K562 (cell line): ENCODE measurements around the gene CXCR2. TPM values are rescaled to one million over a fixed set of nuclear protein-coding genes. Genes with fewer than 3 reads are reported as not detected.

Experiments used
- ASH1L ChIP-seq: fragments of 450-650 bp; IDR thresholded peaks from 2 replicates; pipeline ENCODE4 v1.6.1; 2018; ENCODE audit warnings: borderline replicate concordance, mild to moderate bottlenecking, low read depth; ENCODE audit not compliant: partially characterized antibody
- IRF1 ChIP-seq: sonication (generic); formaldehyde crosslinking; IDR thresholded peaks from 2 replicates; pipeline ENCODE4 v1.8.0; 2022; ENCODE audit warnings: missing genetic modification reagents, mild to moderate bottlenecking, borderline replicate concordance
- IRF9 ChIP-seq: fragments of 450-650 bp; IDR thresholded peaks from 2 replicates; pipeline ENCODE4 v1.6.1; 2016; ENCODE audit warnings: missing biosample characterization, missing genetic modification characterization
- KAT7 ChIP-seq: sonication (generic); formaldehyde crosslinking; IDR thresholded peaks from 2 replicates; pipeline ENCODE4 v1.8.0; 2022; ENCODE audit warnings: missing genetic modification reagents, mild to moderate bottlenecking, borderline replicate concordance
- SLC30A9 ChIP-seq: fragments of 250-450 bp; sonication (Bioruptor Pico); IDR thresholded peaks from 2 replicates; pipeline ENCODE4 v1.8.0; 2022; ENCODE audit warnings: mild to moderate bottlenecking, moderate library complexity
- TCF3 ChIP-seq: sonication (generic); formaldehyde crosslinking; IDR thresholded peaks from 2 replicates; pipeline ENCODE4 v1.4.0; 2020; ENCODE audit warnings: mild to moderate bottlenecking, missing genetic modification reagents
- ZNF140 ChIP-seq: fragments of 250-450 bp; sonication (Bioruptor Pico); IDR thresholded peaks from 2 replicates; pipeline ENCODE4 v1.8.0; 2021; ENCODE audit warnings: moderate library complexity, mild to moderate bottlenecking, inconsistent platforms
- ZNF143 ChIP-seq: sonication (generic); formaldehyde crosslinking; IDR thresholded peaks from 2 replicates; pipeline ENCODE4 v1.9.0; 2022; ENCODE audit warnings: mild to moderate bottlenecking, missing genetic modification reagents
- polyA plus RNA-seq, 8 experiments: library from polyadenylated mRNA; depleted of rRNA in 4 of 8; stranded (reverse) in 5 of 8; unstranded in 3 of 8; fragments of >200 nt; fragmentation: Nextera tagmentation in 2 of 8; fragmentation: Illumina TruSeq in 1 of 8; extraction: Ambion mirVana in 2 of 8; extraction: Trizol in 1 of 8; gene quantifications; 2 replicates each; pipeline versions ENCODE4 v1.2.1 to v1.2.3, GENCODE V29; 2011 to 2014; ENCODE audit warnings: inconsistent platforms in 1 of 8, missing spikeins in 1 of 8
- total RNA-seq, 7 experiments: library from RNA; depleted of rRNA in 6 of 7; stranded (reverse); fragments of >200 nt in 6 of 7; fragmentation: Illumina TruSeq in 2 of 7; extraction: Trizol in 2 of 7; gene quantifications; 2 replicates each; pipeline versions ENCODE4 v1.2.1 to v1.2.3, GENCODE V29; 2011 to 2021; ENCODE audit warnings: low replicate concordance in 1 of 7
- TF ChIP-seq, protein P1 (sequence below): fragments of 250-450 bp; sonication (Bioruptor Pico); IDR thresholded peaks from 2 replicates; pipeline ENCODE4 v1.8.0; 2022; ENCODE audit warnings: inconsistent platforms, mild to moderate bottlenecking, moderate library complexity, borderline replicate concordance
- TF ChIP-seq, protein P2 (sequence below), 2 experiments: fragments of 450-650 bp; formaldehyde crosslinking in 1 of 2; IDR thresholded peaks; 2 replicates each; pipeline versions ENCODE4 v1.4.0 to v1.6.1; 2014 to 2020; ENCODE audit warnings: mild to moderate bottlenecking in 2 of 2, borderline replicate concordance in 1 of 2, low read depth in 1 of 2
- TF ChIP-seq, protein P3 (sequence below), 3 experiments: IDR thresholded peaks in 2 of 3; conservative IDR thresholded peaks in 1 of 3; 2 replicates each; pipeline ENCODE4 v1.5.1; 2011 to 2012; ENCODE audit warnings: low read length in 3 of 3, mild to moderate bottlenecking in 3 of 3, control low read depth in 2 of 3, improper control_type of control experiment in 1 of 3, inconsistent platforms in 1 of 3, low read depth in 1 of 3, mixed read lengths in 1 of 3, moderate library complexity in 1 of 3; ENCODE audit not compliant: insufficient read depth in 2 of 3

The CXCR2 gene
- total and polyA plus RNA-seq, 9 of the 15 experiments (the other 6 are each of a cell fraction or from before 2014, with no cell fraction given): not detected

- TF ChIP-seq IRF9 (tag) (no peak), TCF3 (no peak), KAT7 (CRISPR knock-in tag) (no peak), ASH1L (no peak), SLC30A9 (CRISPR knock-in tag) (no peak), ZNF143 (CRISPR knock-in tag) (no peak), ZNF140 (CRISPR knock-in tag) (no peak), IRF1 (no peak)
- TF ChIP-seq, protein P1, sequence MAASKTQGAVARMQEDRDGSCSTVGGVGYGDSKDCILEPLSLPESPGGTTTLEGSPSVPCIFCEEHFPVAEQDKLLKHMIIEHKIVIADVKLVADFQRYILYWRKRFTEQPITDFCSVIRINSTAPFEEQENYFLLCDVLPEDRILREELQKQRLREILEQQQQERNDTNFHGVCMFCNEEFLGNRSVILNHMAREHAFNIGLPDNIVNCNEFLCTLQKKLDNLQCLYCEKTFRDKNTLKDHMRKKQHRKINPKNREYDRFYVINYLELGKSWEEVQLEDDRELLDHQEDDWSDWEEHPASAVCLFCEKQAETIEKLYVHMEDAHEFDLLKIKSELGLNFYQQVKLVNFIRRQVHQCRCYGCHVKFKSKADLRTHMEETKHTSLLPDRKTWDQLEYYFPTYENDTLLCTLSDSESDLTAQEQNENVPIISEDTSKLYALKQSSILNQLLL (CRISPR knock-in tag): no peak
- TF ChIP-seq, protein P2, sequence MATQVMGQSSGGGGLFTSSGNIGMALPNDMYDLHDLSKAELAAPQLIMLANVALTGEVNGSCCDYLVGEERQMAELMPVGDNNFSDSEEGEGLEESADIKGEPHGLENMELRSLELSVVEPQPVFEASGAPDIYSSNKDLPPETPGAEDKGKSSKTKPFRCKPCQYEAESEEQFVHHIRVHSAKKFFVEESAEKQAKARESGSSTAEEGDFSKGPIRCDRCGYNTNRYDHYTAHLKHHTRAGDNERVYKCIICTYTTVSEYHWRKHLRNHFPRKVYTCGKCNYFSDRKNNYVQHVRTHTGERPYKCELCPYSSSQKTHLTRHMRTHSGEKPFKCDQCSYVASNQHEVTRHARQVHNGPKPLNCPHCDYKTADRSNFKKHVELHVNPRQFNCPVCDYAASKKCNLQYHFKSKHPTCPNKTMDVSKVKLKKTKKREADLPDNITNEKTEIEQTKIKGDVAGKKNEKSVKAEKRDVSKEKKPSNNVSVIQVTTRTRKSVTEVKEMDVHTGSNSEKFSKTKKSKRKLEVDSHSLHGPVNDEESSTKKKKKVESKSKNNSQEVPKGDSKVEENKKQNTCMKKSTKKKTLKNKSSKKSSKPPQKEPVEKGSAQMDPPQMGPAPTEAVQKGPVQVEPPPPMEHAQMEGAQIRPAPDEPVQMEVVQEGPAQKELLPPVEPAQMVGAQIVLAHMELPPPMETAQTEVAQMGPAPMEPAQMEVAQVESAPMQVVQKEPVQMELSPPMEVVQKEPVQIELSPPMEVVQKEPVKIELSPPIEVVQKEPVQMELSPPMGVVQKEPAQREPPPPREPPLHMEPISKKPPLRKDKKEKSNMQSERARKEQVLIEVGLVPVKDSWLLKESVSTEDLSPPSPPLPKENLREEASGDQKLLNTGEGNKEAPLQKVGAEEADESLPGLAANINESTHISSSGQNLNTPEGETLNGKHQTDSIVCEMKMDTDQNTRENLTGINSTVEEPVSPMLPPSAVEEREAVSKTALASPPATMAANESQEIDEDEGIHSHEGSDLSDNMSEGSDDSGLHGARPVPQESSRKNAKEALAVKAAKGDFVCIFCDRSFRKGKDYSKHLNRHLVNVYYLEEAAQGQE (IDR thresholded peaks at IDR 0.05; ENCODE audit: borderline replicate concordance): peak; percentile 33; the same call in 1 of the 2 replicates
- TF ChIP-seq, protein P2 (CRISPR knock-in tag; IDR thresholded peaks at IDR 0.05; ENCODE audit: low read depth): no peak
- TF ChIP-seq, protein P3, sequence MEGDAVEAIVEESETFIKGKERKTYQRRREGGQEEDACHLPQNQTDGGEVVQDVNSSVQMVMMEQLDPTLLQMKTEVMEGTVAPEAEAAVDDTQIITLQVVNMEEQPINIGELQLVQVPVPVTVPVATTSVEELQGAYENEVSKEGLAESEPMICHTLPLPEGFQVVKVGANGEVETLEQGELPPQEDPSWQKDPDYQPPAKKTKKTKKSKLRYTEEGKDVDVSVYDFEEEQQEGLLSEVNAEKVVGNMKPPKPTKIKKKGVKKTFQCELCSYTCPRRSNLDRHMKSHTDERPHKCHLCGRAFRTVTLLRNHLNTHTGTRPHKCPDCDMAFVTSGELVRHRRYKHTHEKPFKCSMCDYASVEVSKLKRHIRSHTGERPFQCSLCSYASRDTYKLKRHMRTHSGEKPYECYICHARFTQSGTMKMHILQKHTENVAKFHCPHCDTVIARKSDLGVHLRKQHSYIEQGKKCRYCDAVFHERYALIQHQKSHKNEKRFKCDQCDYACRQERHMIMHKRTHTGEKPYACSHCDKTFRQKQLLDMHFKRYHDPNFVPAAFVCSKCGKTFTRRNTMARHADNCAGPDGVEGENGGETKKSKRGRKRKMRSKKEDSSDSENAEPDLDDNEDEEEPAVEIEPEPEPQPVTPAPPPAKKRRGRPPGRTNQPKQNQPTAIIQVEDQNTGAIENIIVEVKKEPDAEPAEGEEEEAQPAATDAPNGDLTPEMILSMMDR (IDR thresholded peaks at IDR 0.05 in 2 of 3, conservative IDR thresholded peaks at IDR 0.05 in 1 of 3; ENCODE audit: insufficient read depth in 2 of 3, low read depth in 1 of 3, low read length in 3 of 3): peak; percentile 73 to 79 (median 78)
Measured at GRCh38 chr2:218186355-218186766, 60.5 kb downstream of the CXCR2 start (continued).
